Measurements from ENCODE around the gene TMEM117.
A peak's percentile ranks its signal among the peaks of the same experiment; 100 is the strongest.

The TMEM117 gene

DNA sequence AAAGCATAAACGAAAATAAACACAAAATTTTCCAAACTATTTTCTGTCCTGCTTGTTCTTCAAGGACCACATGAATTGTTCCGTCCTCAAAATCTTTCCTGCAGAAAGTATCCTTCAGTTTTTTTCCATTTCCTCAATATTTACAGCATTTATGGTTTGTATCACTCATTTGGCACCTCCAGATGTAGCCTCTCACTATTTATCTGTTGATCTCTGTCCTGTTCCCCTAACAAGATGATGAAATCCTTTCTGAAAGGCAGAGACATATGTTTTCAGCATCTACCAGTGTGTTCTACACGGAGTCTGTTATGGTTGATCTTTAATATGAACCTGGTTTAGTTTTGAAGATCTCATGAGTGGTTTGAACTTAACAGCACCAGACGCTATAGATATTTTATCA lies 550.1 kb downstream of the TMEM117 start:
- Histone ChIP-seq H3K27me3 (ENCODE audit: low read depth) (no peaks in the 10 kb centered on the region), H3K36me3 (replicated peaks) (no peaks in the 10 kb centered on the region), H3K4me3 (no peak overlapping the region), H3K9me3 (no peaks in the 10 kb centered on the region), H3K4me1 (no peaks in the 10 kb centered on the region)
- DNase-seq (ENCODE audit: low spot score in 2 of 2) = no peak
- in situ Hi-C loops (cut with MboI; ENCODE audit: low sequenced_read_pairs) = no loop called here

GRCh38 chr12:44387581-44387980 lies 551.7 kb downstream of the TMEM117 start:
- H3K4me1 ChIP-seq = no peaks in the 10 kb centered on the region
- DNase-seq (ENCODE audit: low spot score in 2 of 2) = no peak
- in situ Hi-C loops (cut with MboI; ENCODE audit: low sequenced_read_pairs) = no loop called here
- no peaks in the 10 kb centered on the region for H3K9me3 ChIP-seq
- no peak overlapping the region for H3K4me3 ChIP-seq
- H3K27me3 ChIP-seq (ENCODE audit: low read depth) = no peaks in the 10 kb centered on the region
- H3K36me3 ChIP-seq (replicated peaks) = no peaks in the 10 kb centered on the region

GRCh38 chr12:44389038-44389437 lies 553.2 kb downstream of the TMEM117 start:
- in situ Hi-C loops (cut with MboI; ENCODE audit: low sequenced_read_pairs) = no loop called here

GRCh38 chr12:44389896-44390295 lies 554.0 kb downstream of the TMEM117 start:
- no peaks in the 10 kb centered on the region for H3K4me1 ChIP-seq
- in situ Hi-C loops (cut with MboI; ENCODE audit: low sequenced_read_pairs) = no loop called here
- H3K4me3 ChIP-seq = no peak overlapping the region
- H3K27me3 ChIP-seq (ENCODE audit: low read depth) = no peaks in the 10 kb centered on the region
- DNase-seq (ENCODE audit: low spot score in 2 of 2) = no peak
- no peaks in the 10 kb centered on the region for H3K36me3 ChIP-seq (replicated peaks)
- no peaks in the 10 kb centered on the region for H3K9me3 ChIP-seq

More at GRCh38 chr12:44389038-44389437, 553.2 kb downstream of the TMEM117 start:
- no peak overlapping the region for H3K4me3 ChIP-seq
- no peak for DNase-seq (ENCODE audit: low spot score in 2 of 2)
- H3K9me3 ChIP-seq = no peaks in the 10 kb centered on the region
- no peaks in the 10 kb centered on the region for H3K4me1 ChIP-seq
- H3K36me3 ChIP-seq (replicated peaks) = no peaks in the 10 kb centered on the region
- no peaks in the 10 kb centered on the region for H3K27me3 ChIP-seq (ENCODE audit: low read depth)

GRCh38 chr12:44397631-44398030 lies 561.8 kb downstream of the TMEM117 start:
- no peak for DNase-seq (ENCODE audit: low spot score in 2 of 2)
- Histone ChIP-seq H3K4me3 (no peak overlapping the region), H3K36me3 (replicated peaks) (no peaks in the 10 kb centered on the region), H3K27me3 (ENCODE audit: low read depth) (no peaks in the 10 kb centered on the region), H3K9me3 (no peaks in the 10 kb centered on the region), H3K4me1 (no peaks in the 10 kb centered on the region)
- in situ Hi-C loops (cut with MboI; ENCODE audit: low sequenced_read_pairs) = no loop called here

GRCh38 chr12:44403185-44403584 lies 567.3 kb downstream of the TMEM117 start:
- Histone ChIP-seq H3K36me3 (replicated peaks) (no peaks in the 10 kb centered on the region), H3K4me1 (0 out of 2 replicates have a peak, but pooled peaks cover 3% of the 10 kb centered on the region), H3K4me3 (no peak overlapping the region), H3K27me3 (ENCODE audit: low read depth) (no peaks in the 10 kb centered on the region), H3K9me3 (no peaks in the 10 kb centered on the region)
- in situ Hi-C loops (cut with MboI; ENCODE audit: low sequenced_read_pairs) = no loop called here
- DNase-seq (ENCODE audit: low spot score in 2 of 2) = no peak

GRCh38 chr12:44405297-44405696 lies 569.4 kb downstream of the TMEM117 start:
- Histone ChIP-seq H3K4me3 (no peak overlapping the region), H3K4me1 (0 out of 2 replicates have a peak, but pooled peaks cover 3% of the 10 kb centered on the region), H3K9me3 (no peaks in the 10 kb centered on the region), H3K36me3 (replicated peaks) (no peaks in the 10 kb centered on the region), H3K27me3 (ENCODE audit: low read depth) (no peaks in the 10 kb centered on the region)
- in situ Hi-C loops (cut with MboI; ENCODE audit: low sequenced_read_pairs) = no loop called here
- DNase-seq (ENCODE audit: low spot score in 2 of 2) = peak in 1 of 2 experiments; percentile 39

GRCh38 chr12:44422559-44422958 lies 586.7 kb downstream of the TMEM117 start:
- no peak overlapping the region for H3K4me3 ChIP-seq
- H3K27me3 ChIP-seq (ENCODE audit: low read depth) = no peaks in the 10 kb centered on the region
- in situ Hi-C loops (cut with MboI; ENCODE audit: low sequenced_read_pairs) = no loop called here
- H3K36me3 ChIP-seq (replicated peaks) = no peaks in the 10 kb centered on the region
- no peaks in the 10 kb centered on the region for H3K9me3 ChIP-seq
- no peaks in the 10 kb centered on the region for H3K4me1 ChIP-seq
- DNase-seq (ENCODE audit: low spot score in 2 of 2) = no peak

DNA sequence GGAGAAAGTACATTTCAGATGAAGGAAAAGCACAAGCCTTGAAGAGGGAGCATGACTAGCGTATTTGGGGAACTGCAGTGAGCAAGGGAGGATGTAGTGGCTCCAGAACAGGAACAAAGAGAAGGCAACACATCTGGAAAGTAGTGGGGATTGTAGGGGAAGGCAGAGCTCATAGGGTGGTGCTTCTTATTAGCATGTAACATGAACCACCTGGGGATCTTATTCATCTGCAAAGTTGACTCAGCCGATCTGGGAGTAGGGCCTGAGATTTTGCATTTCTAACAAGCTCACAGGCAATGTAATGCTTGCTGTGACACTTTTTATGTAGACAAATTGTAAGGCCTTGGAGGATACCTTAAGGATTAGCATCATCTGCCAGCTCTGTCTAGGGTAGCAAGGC lies 592.9 kb downstream of the TMEM117 start:
- no peak overlapping the region for H3K4me3 ChIP-seq
- H3K36me3 ChIP-seq (replicated peaks) = no peaks in the 10 kb centered on the region
- DNase-seq (ENCODE audit: low spot score in 2 of 2) = no peak
- in situ Hi-C loops (cut with MboI; ENCODE audit: low sequenced_read_pairs) = no loop called here
- H3K27me3 ChIP-seq (ENCODE audit: low read depth) = peaks cover 4% of the 10 kb centered on the region
- H3K9me3 ChIP-seq = no peaks in the 10 kb centered on the region
- H3K4me1 ChIP-seq = no peaks in the 10 kb centered on the region

GRCh38 chr12:44431647-44432343 lies 595.9 kb downstream of the TMEM117 start:
- no peaks in the 10 kb centered on the region for H3K4me1 ChIP-seq
- H3K36me3 ChIP-seq (replicated peaks) = no peaks in the 10 kb centered on the region
- H3K9me3 ChIP-seq = no peaks in the 10 kb centered on the region
- peaks cover 4% of the 10 kb centered on the region for H3K27me3 ChIP-seq (ENCODE audit: low read depth)
- no peak overlapping the region for H3K4me3 ChIP-seq
- in situ Hi-C loops (cut with MboI; ENCODE audit: low sequenced_read_pairs) = no loop called here
- DNase-seq (ENCODE audit: low spot score in 2 of 2) = no peak

- Histone ChIP-seq H3K4me3 (no peak overlapping the region), H3K36me3 (replicated peaks) (no peaks in the 10 kb centered on the region), H3K9me3 (no peaks in the 10 kb centered on the region), H3K4me1 (no peaks in the 10 kb centered on the region), H3K27me3 (ENCODE audit: low read depth) (peaks cover 4% of the 10 kb centered on the region)
- DNase-seq (ENCODE audit: low spot score in 2 of 2) = no peak
- in situ Hi-C loops (cut with MboI; ENCODE audit: low sequenced_read_pairs) = no loop called here
These were observed 597.8 kb downstream of the TMEM117 start for GRCh38 chr12:44433659-44434058.

DNA sequence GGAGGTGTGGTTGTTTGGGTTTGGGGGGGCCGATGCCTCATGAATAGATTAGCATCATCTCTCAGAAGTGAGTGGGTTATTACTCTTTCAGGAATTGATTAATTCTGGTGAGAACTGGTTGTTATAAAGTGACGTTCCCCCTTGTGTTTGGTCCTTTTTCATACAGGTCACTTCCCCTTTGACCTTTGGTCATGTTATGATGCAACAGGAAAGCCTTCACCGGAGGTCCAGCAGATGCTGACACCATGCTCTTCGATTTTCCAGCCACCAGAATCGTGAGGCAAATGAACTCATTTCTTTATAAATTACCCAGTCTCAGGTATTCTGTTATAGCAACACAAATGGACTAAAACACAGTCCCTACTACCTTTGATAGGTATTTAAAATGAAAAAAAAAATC lies 600.9 kb downstream of the TMEM117 start:
- DNase-seq (ENCODE audit: low spot score in 2 of 2) = no peak
- Histone ChIP-seq H3K9me3 (no peaks in the 10 kb centered on the region), H3K27me3 (ENCODE audit: low read depth) (peaks cover 4% of the 10 kb centered on the region; the same call in 1 of the 2 replicates), H3K4me3 (no peak overlapping the region), H3K36me3 (replicated peaks) (no peaks in the 10 kb centered on the region), H3K4me1 (no peaks in the 10 kb centered on the region)
- in situ Hi-C loops (cut with MboI; ENCODE audit: low sequenced_read_pairs) = no loop called here

All from HAP-1 (cell line).